Loucy (cell line): ENCODE measurements around the gene ATP5PD.

ENCODE experiments used
- CTCF ChIP-seq: fragments of 200-600 bp; sonication (generic); conservative IDR thresholded peaks from 2 replicates; pipeline ENCODE4 v1.5.1; 2014; ENCODE audit warnings: mild to moderate bottlenecking, antibody characterized with exemption, low read length
- EZH2phosphoT487 ChIP-seq: fragments of 200-600 bp; IDR thresholded peaks from 2 replicates; pipeline ENCODE4 v1.6.1; 2018; ENCODE audit warnings: antibody characterized with exemption, mild to moderate bottlenecking, moderate library complexity, borderline replicate concordance

- TF ChIP-seq CTCF = no peak
- no peak for TF ChIP-seq EZH2phosphoT487
Measured at GRCh38 chr17:75044716-75045115, 2.1 kb downstream of the ATP5PD start.
